H1 (cell line): ENCODE results near the gene MITF.

ENCODE experiments used
- CEBPB ChIP-seq: IDR thresholded peaks from 2 replicates; pipeline ENCODE4 v1.6.1; 2012; ENCODE audit warnings: low read depth, low read length
- CHD1 ChIP-seq: IDR thresholded peaks from 2 replicates; pipeline ENCODE4 v1.6.1; 2012; ENCODE audit warnings: low read depth, low read length, improper control_type of control experiment
- CTCF ChIP-seq, 3 experiments: IDR thresholded peaks; 1 replicate in 2 of 3; 2 replicates in 1 of 3; pipeline versions ENCODE4 v1.5.1 to v1.6.1; 2011; ENCODE audit warnings: low read length in 3 of 3, mild to moderate bottlenecking in 3 of 3, inconsistent platforms in 2 of 3, low read depth in 1 of 3, moderate library complexity in 1 of 3; ENCODE audit not compliant: insufficient read depth in 1 of 3; ENCODE audit errors: control extremely low read depth in 1 of 3
- EZH2 ChIP-seq: fragments of 200-600 bp; sonication (generic); IDR thresholded peaks from 2 replicates; pipeline ENCODE4 v1.7.1; 2012; ENCODE audit warnings: low read depth, mild to moderate bottlenecking, moderate library complexity, low read length, inconsistent platforms; ENCODE audit not compliant: severe bottlenecking
- JUND ChIP-seq: IDR thresholded peaks from 2 replicates; pipeline ENCODE4 v1.6.1; 2011; ENCODE audit warnings: mild to moderate bottlenecking, improper control_type of control experiment, low read length
- NRF1 ChIP-seq: IDR thresholded peaks from 2 replicates; pipeline ENCODE4 v1.6.1; 2011; ENCODE audit warnings: mild to moderate bottlenecking, low read depth, low read length, improper control_type of control experiment
- POLR2A ChIP-seq, 2 experiments: IDR thresholded peaks; 1 replicate in 1 of 2; 2 replicates in 1 of 2; pipeline ENCODE4 v1.6.1; 2011; ENCODE audit warnings: low read depth in 2 of 2, low read length in 2 of 2, mild to moderate bottlenecking in 2 of 2; ENCODE audit errors: control extremely low read depth in 1 of 2
- POLR2AphosphoS5 ChIP-seq: IDR thresholded peaks from 2 replicates; pipeline ENCODE4 v1.6.1; 2011; ENCODE audit warnings: low read depth, low read length
- RAD21 ChIP-seq, 2 experiments: IDR thresholded peaks in 1 of 2; conservative IDR thresholded peaks in 1 of 2; 2 replicates each; pipeline ENCODE4 v1.6.1; 2011; ENCODE audit warnings: low read depth in 2 of 2, low read length in 2 of 2, improper control_type of control experiment in 1 of 2, inconsistent platforms in 1 of 2, mild to moderate bottlenecking in 1 of 2, moderate library complexity in 1 of 2
- RBBP5 ChIP-seq: IDR thresholded peaks from 2 replicates; pipeline ENCODE4 v1.7.1; 2012; ENCODE audit warnings: low read depth, mild to moderate bottlenecking, inconsistent platforms, low read length, moderate library complexity, borderline replicate concordance
- SP1 ChIP-seq: IDR thresholded peaks from 2 replicates; pipeline ENCODE4 v1.6.1; 2011; ENCODE audit warnings: low read depth, low read length
- TBP ChIP-seq: IDR thresholded peaks from 2 replicates; pipeline ENCODE4 v1.6.1; 2011; ENCODE audit warnings: low read depth, low read length, improper control_type of control experiment
- TCF12 ChIP-seq: IDR thresholded peaks from 2 replicates; pipeline ENCODE4 v1.6.1; 2011; ENCODE audit warnings: low read depth, mild to moderate bottlenecking, low read length

DNA sequence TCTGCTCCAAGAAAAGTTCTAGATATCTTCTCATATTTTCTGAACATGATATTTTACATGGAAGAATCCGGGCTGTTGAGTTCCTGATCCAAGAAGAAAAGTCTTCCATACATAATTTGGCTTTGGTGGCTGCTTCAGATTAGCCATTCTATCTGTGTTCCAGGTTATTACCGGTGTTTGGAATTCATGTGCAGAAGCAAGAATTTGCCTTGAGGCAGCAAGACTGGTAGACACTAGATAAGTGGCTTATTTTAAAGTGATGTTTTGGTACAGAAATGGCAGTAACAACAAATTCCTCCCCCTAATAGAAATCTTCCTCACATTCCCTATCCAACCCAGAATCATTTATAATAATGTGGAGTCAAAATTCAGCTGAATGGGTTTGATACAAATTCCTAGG, 29.2 kb downstream of the MITF start:
- TF ChIP-seq JUND (no peak), EZH2 (no peak), CTCF (IDR thresholded peaks at IDR 0.05; ENCODE audit: control extremely low read depth in 1 of 3, insufficient read depth in 1 of 3, low read depth in 1 of 3, low read length in 3 of 3) (no peak), POLR2A (IDR thresholded peaks at IDR 0.05; ENCODE audit: control extremely low read depth in 1 of 2, low read depth in 2 of 2, low read length in 2 of 2) (no peak), TBP (no peak), CEBPB (no peak), POLR2AphosphoS5 (no peak), CHD1 (no peak), SP1 (no peak), RBBP5 (no peak), NRF1 (no peak), TCF12 (no peak), RAD21 (IDR thresholded peaks at IDR 0.05 in 1 of 2, conservative IDR thresholded peaks at IDR 0.05 in 1 of 2; ENCODE audit: low read depth in 2 of 2, low read length in 2 of 2) (no peak)
